ENCODE data around the gene CDH23. TPM values are rescaled to one million over a fixed set of nuclear protein-coding genes. Genes with fewer than 3 reads are reported as not detected.

The CDH23 gene
- polyA plus RNA-seq, 1 donor from 2014 or later = 6.6 TPM

- Histone ChIP-seq H3K36me3 (ENCODE audit: insufficient read depth, low read length) (no peaks in the 10 kb centered on the region), H2AFZ (ENCODE audit: low read depth, low read length) (no peak overlapping the region), H3K9ac (ENCODE audit: low read length) (no peak overlapping the region), H3K27me3 (ENCODE audit: insufficient read depth, low read depth, low read length) (no peaks in the 10 kb centered on the region), H3K4me3 (ENCODE audit: low read length) (no peak overlapping the region), H3K9me2 (ENCODE audit: insufficient read depth, low read length) (no peaks in the 10 kb centered on the region), H3F3A (ENCODE audit: insufficient read depth, low read length, poor library complexity, severe bottlenecking) (no peaks in the 10 kb centered on the region), H3K79me2 (replicated peaks; ENCODE audit: insufficient read depth, low read length) (no peaks in the 10 kb centered on the region), H3K4me2 (ENCODE audit: low read length) (no peak overlapping the region), H4K20me1 (ENCODE audit: insufficient read depth) (no peaks in the 10 kb centered on the region), H3K27ac (ENCODE audit: low read length) (no peak overlapping the region), H3K9me3 (ENCODE audit: low read length) (no peaks in the 10 kb centered on the region)
- TF ChIP-seq REST (IDR thresholded peaks at IDR 0.05; ENCODE audit: borderline replicate concordance) (no peak), MXI1 (conservative IDR thresholded peaks at IDR 0.05; ENCODE audit: poor library complexity, severe bottlenecking) (no peak), CTCF (IDR thresholded peaks at IDR 0.05; ENCODE audit: poor library complexity, severe bottlenecking) (no peak), TAF1 (IDR thresholded peaks at IDR 0.05; ENCODE audit: low read depth) (no peak), EP300 (conservative IDR thresholded peaks at IDR 0.05; ENCODE audit: poor library complexity, severe bottlenecking) (no peak), SMC3 (conservative IDR thresholded peaks at IDR 0.05; ENCODE audit: poor library complexity) (no peak), POLR2AphosphoS5 (IDR thresholded peaks at IDR 0.05) (no peak), RAD21 (conservative IDR thresholded peaks at IDR 0.05) (no peak), EZH2 (IDR thresholded peaks at IDR 0.05; ENCODE audit: borderline replicate concordance, insufficient read depth, low read length, poor library complexity, severe bottlenecking) (no peak)
Observed at GRCh38 chr10:71717056-71717455, 320.3 kb downstream of the CDH23 start.

- no peaks in the 10 kb centered on the region for H3K9me2 ChIP-seq (ENCODE audit: insufficient read depth, low read length)
- H3K79me2 ChIP-seq (replicated peaks; ENCODE audit: insufficient read depth, low read length) = no peaks in the 10 kb centered on the region
- no peak overlapping the region for H2AFZ ChIP-seq (ENCODE audit: low read depth, low read length)
- H3K4me2 ChIP-seq (ENCODE audit: low read length) = no peak overlapping the region
- H3K27me3 ChIP-seq (ENCODE audit: insufficient read depth, low read depth, low read length) = no peaks in the 10 kb centered on the region
- no peaks in the 10 kb centered on the region for H3F3A ChIP-seq (ENCODE audit: insufficient read depth, low read length, poor library complexity, severe bottlenecking)
- H3K36me3 ChIP-seq (ENCODE audit: insufficient read depth, low read length) = no peaks in the 10 kb centered on the region
- no peak overlapping the region for H3K9ac ChIP-seq (ENCODE audit: low read length)
- TF ChIP-seq POLR2AphosphoS5 (IDR thresholded peaks at IDR 0.05) = no peak
- TF ChIP-seq TAF1 (IDR thresholded peaks at IDR 0.05; ENCODE audit: low read depth) = no peak
- TF ChIP-seq REST (IDR thresholded peaks at IDR 0.05; ENCODE audit: borderline replicate concordance) = no peak
- H3K27ac ChIP-seq (ENCODE audit: low read length) = no peak overlapping the region
- no peaks in the 10 kb centered on the region for H3K9me3 ChIP-seq (ENCODE audit: low read length)
- no peak overlapping the region for H3K4me3 ChIP-seq (ENCODE audit: low read length)
- no peaks in the 10 kb centered on the region for H4K20me1 ChIP-seq (ENCODE audit: insufficient read depth)
Observed at GRCh38 chr10:71717551-71717951, 320.8 kb downstream of the CDH23 start.

Data from neural cell (in vitro differentiated cells).